ENCODE results near the gene SLU7. TPM values are rescaled to one million over a fixed set of nuclear protein-coding genes. Genes with fewer than 3 reads are reported as not detected.

SLU7 gene
- total RNA-seq, 1 donor from 2014 or later: 41.2 TPM

DNA sequence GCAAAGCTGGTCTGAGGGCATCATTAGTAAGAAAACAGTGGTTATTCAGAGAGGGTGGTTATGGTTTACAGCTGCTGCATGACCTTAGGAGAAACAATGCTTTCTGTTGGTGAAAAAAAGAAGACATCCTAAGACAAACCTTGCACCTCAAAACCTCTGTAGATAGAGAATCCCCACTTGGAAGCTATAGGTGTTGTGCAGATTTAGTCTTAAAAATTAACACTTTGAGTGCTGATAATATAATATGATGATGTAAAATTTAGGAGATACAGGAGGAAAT is 1.4 kb upstream of the SLU7 start:
- no peak for DNase-seq (ENCODE audit: low read depth)
- H3K4me3 ChIP-seq (ENCODE audit: low read depth, low read length): no peak overlapping the region
- H3K27me3 ChIP-seq (ENCODE audit: control insufficient read depth, insufficient read depth, low read length): no peaks in the 10 kb centered on the region
- no peaks in the 10 kb centered on the region for H3K36me3 ChIP-seq (ENCODE audit: control insufficient read depth, insufficient read depth, low read length)
- TF ChIP-seq, protein P1, sequence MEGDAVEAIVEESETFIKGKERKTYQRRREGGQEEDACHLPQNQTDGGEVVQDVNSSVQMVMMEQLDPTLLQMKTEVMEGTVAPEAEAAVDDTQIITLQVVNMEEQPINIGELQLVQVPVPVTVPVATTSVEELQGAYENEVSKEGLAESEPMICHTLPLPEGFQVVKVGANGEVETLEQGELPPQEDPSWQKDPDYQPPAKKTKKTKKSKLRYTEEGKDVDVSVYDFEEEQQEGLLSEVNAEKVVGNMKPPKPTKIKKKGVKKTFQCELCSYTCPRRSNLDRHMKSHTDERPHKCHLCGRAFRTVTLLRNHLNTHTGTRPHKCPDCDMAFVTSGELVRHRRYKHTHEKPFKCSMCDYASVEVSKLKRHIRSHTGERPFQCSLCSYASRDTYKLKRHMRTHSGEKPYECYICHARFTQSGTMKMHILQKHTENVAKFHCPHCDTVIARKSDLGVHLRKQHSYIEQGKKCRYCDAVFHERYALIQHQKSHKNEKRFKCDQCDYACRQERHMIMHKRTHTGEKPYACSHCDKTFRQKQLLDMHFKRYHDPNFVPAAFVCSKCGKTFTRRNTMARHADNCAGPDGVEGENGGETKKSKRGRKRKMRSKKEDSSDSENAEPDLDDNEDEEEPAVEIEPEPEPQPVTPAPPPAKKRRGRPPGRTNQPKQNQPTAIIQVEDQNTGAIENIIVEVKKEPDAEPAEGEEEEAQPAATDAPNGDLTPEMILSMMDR (IDR thresholded peaks at IDR 0.05; ENCODE audit: insufficient read depth, low read length, poor library complexity, severe bottlenecking): no peak

DNA sequence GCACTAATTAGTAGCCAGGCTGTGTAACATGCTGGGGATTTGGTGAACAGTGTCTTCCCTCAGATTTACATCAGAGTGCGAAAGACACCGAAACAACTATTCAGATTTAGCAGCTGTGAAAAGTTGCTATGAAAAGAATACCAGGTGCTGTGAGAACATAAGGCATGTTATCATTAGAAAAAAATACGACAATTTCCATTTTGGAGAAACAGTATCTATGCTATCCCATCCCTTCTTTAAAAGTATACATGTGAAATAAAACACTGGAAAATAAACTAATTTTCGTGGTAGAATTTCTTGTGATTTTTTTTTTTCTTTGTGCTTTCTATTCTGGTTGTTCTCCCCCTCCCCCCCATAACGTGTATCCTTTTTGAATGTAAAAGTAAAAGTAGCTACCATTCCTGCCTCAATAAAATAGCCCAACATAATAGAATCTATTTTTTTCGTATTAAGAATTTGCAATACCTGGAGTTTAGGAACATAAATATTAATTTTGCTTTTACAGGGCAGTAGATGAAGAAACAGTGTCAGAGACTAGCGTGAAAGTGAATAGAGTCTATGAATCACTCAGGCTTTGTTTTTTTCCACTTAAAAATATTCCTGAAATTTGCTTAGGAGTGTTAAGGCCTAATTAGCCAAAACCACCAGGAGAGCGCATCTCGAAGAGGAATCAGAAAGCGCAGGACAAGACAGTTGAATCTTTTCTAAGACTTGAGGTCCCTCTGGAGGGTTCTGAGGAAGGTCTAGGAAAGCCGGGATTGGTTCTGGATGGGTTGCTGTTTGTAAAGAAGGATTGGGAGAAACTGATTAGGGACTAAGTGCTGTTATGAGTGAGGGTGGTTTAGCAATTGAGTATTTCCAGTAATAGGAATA is 813 bp upstream of the SLU7 start:
- peak overlapping the region; percentile 92 for H3K4me3 ChIP-seq (ENCODE audit: low read depth, low read length)
- no peaks in the 10 kb centered on the region for H3K36me3 ChIP-seq (ENCODE audit: control insufficient read depth, insufficient read depth, low read length)
- TF ChIP-seq, protein P1 (IDR thresholded peaks at IDR 0.05; ENCODE audit: insufficient read depth, low read length, poor library complexity, severe bottlenecking): no peak
- no peak for DNase-seq (ENCODE audit: low read depth)
- no peaks in the 10 kb centered on the region for H3K27me3 ChIP-seq (ENCODE audit: control insufficient read depth, insufficient read depth, low read length)

DNA sequence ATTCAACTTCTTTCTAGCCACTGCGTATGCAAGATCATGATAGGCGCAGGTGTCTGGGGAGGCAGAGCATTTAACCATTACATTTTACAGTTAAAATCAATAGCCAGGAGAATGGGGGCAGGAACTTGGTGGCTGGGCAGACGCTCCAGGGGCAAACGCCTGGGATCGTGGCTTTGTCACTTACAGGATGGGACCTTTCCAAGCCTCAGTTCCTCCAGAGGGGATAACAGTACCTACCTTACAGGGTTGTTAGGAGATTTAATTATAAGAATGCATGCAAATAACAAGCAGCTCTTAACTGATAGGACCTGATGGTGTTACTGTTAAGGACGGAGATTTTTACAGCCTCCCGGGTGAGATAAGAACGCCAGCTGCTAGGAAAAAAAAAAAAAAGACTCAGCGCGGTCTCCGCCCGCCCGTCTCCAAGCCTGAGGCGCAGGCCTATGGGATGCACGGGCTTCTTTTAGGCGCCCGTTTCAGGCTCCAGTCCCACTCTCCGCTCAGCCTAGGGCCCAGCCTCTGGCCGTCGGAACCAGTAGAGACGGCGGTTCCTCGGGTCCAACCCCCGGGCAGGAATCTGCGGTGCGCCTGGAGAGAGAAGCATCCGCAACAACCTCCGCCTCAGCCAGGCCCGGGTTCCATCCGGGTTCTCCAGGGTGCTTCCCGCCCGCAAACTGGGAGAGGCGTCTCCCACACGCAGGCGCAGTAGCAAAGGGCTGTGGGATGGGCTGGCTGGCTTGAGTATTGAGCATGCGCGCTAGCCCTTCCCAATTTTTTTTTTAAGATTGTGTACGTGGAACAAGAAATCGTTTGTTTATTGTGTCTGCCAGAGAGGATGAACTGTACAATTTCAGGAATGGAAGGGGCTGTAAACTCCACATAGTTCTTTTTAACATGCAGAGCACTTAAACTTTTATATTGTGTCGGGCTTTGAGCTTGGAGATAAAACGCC is 19.2 kb downstream of the SLU7 start, which contains the start of gene FAM200C:
Gene FAM200C (minus strand): TSS at position 653 of the 952 bp plus-strand sequence. CDS start 4,564 bp downstream, outside the sequence.
- no peaks in the 10 kb centered on the region for H3K36me3 ChIP-seq (ENCODE audit: control insufficient read depth, insufficient read depth, low read length)
- no peaks in the 10 kb centered on the region for H3K27me3 ChIP-seq (ENCODE audit: control insufficient read depth, insufficient read depth, low read length)
- TF ChIP-seq, protein P1 (IDR thresholded peaks at IDR 0.05; ENCODE audit: insufficient read depth, low read length, poor library complexity, severe bottlenecking): no peak
- H3K4me3 ChIP-seq (ENCODE audit: low read depth, low read length): peak within 1 kb of the TSS; percentile 68
- peak; percentile 73 for DNase-seq (ENCODE audit: low read depth)

- no peak for DNase-seq (ENCODE audit: low read depth)
- H3K27me3 ChIP-seq (ENCODE audit: control insufficient read depth, insufficient read depth, low read length): no peaks in the 10 kb centered on the region
- TF ChIP-seq, protein P1 (IDR thresholded peaks at IDR 0.05; ENCODE audit: insufficient read depth, low read length, poor library complexity, severe bottlenecking): no peak
- peak overlapping the region; percentile 68 for H3K4me3 ChIP-seq (ENCODE audit: low read depth, low read length)
- no peaks in the 10 kb centered on the region for H3K36me3 ChIP-seq (ENCODE audit: control insufficient read depth, insufficient read depth, low read length)
These were observed 20.1 kb downstream of the SLU7 start for GRCh38 chr5:160398806-160399205.

DNA sequence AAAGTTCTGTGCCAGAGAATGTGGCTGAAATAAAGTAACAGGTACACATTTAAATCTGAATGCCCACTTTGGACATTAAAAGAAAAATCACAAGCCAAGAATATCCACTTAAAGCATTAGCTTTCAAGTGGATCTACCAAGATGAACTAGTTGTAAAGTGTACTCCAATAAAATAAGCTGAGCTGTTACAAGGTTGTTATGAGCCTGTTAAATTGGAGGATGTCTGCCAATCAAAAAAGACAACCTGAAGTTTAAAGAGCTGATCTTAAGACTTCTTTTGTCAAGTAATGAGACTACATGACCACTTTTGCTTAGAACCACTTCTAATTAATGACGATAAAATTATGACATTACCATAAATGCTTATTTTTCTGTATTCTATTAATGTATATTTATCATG is 21.4 kb downstream of the SLU7 start:
- no peak for DNase-seq (ENCODE audit: low read depth)
- Histone ChIP-seq H3K36me3 (ENCODE audit: control insufficient read depth, insufficient read depth, low read length) (no peaks in the 10 kb centered on the region), H3K4me3 (ENCODE audit: low read depth, low read length) (no peak overlapping the region), H3K27me3 (ENCODE audit: control insufficient read depth, insufficient read depth, low read length) (no peaks in the 10 kb centered on the region)
- TF ChIP-seq, protein P1 (IDR thresholded peaks at IDR 0.05; ENCODE audit: insufficient read depth, low read length, poor library complexity, severe bottlenecking): no peak

Measured in kidney epithelial cell (primary cell).